Ovary (tissue), 9 donors: ENCODE measurements around the gene WASHC4. TPM values are rescaled to one million over a fixed set of nuclear protein-coding genes. Genes with fewer than 3 reads are reported as not detected.

ENCODE experiments used
- DNase-seq, 5 donors: peaks; one replicate each; pipeline ENCODE4 v3.0.0-alpha.2; 2019 to 2020
- H3K27ac ChIP-seq, 2 donors: fragments of 200-600 bp; one replicate each; pipeline versions ENCODE4 v1.5.1 to v1.8.0; 2019 to 2022
- H3K27me3 ChIP-seq: fragments of 200-600 bp; one replicate; pipeline ENCODE4 v1.8.0; 2022
- H3K36me3 ChIP-seq: fragments of 200-600 bp; sonication (generic); one replicate; pipeline ENCODE4 v1.5.1; 2019
- H3K4me1 ChIP-seq: one replicate; pipeline ENCODE4 v1.8.1; 2013; ENCODE audit warnings: mild to moderate bottlenecking, moderate library complexity; ENCODE audit not compliant: insufficient read depth
- H3K4me3 ChIP-seq: fragments of 200-600 bp; sonication (generic); one replicate; pipeline ENCODE4 v1.5.1; 2017
- H3K9me3 ChIP-seq, 2 donors: fragments of 200-600 bp in 1 of 2; sonication (generic) in 1 of 2; one replicate each; pipeline versions ENCODE4 v1.5.1 to v1.8.1; 2013 to 2019; ENCODE audit warnings: mild to moderate bottlenecking in 1 of 2, moderate library complexity in 1 of 2
- EP300 ChIP-seq: sonication (generic); formaldehyde crosslinking; IDR thresholded peaks from one replicate; pipeline ENCODE4 v1.6.1; 2017; ENCODE audit warnings: antibody characterized with exemption
- POLR2A ChIP-seq: fragments of 450-650 bp; IDR thresholded peaks from one replicate; pipeline ENCODE4 v1.6.1; 2017; ENCODE audit warnings: antibody characterized with exemption, mild to moderate bottlenecking, moderate library complexity
- WGBS, 3 donors: extraction: QIAGEN DNeasy Blood & Tissue Kit in 1 of 3; methylation state at CpG; one replicate each; pipeline versions ENCODE4 v1.1.5 to v1.1.7; 2013 to 2017; 5-methylcytosine and 5-hydroxymethylcytosine counted together
- intact Hi-C, 4 donors: fragments of 100-400 bp; cut with DNase I; formaldehyde crosslinking; loops; one replicate each; pipeline versions ENCODE4 v1.11.0 to v1.15.1; 2022 to 2023
- polyA plus RNA-seq, 2 donors: library from polyadenylated mRNA; stranded (reverse); fragments of 200-250 nt in 1 of 2; fragments of 350-450 nt in 1 of 2; fragmentation: Illumina TruSeq in 1 of 2; extraction: RNeasy Lipid Tissue Mini Kit (QIAGEN cat#74804) in 1 of 2; gene quantifications; one replicate each; pipeline ENCODE4 v1.2.3, GENCODE V29; 2013 to 2014
- total RNA-seq, 7 donors: library from RNA; depleted of rRNA in 2 of 7; stranded (reverse); fragments of >200 nt in 2 of 7; fragmentation: NEBNext Ultra II Directional in 3 of 7; extraction: Animal tissue kit (Norgen Biotek cat#: 25700) in 3 of 7; gene quantifications; one replicate each; pipeline versions ENCODE4 v1.1.0 to v1.2.4, GENCODE V29; 2016 to 2023
- TF ChIP-seq, protein P1 (sequence below), 3 donors: fragments of 450-650 bp in 2 of 3; fragments of 200-600 bp in 1 of 3; IDR thresholded peaks; one replicate each; pipeline versions ENCODE4 v1.5.1 to v1.8.0; 2016 to 2022; ENCODE audit warnings: antibody characterized with exemption in 3 of 3, mild to moderate bottlenecking in 1 of 3
- donor health status: DM: no; HTN: no; CAD: no; lungs with moderate emphysema.
- donor health status: DM: no; HTN: no; CAD: no.
- donor health status: Bipolar disorder and iron deficiency.
- donor health status: DM: yes; HTN: yes; CAD: no.
- donor health status: DM: no; HTN: no; CAD: no.
- donor health status: DM: yes; HTN: yes; CAD: no.

WASHC4 gene
- total and polyA plus RNA-seq, 9 donors, result 16.0 to 55.8 (median 44.5) TPM

- Histone ChIP-seq H3K27ac (no peak overlapping the region), H3K27me3 (no peaks in the 10 kb centered on the region), H3K9me3 (no peaks in the 10 kb centered on the region), H3K36me3 (no peaks in the 10 kb centered on the region), H3K4me1 (no peaks in the 10 kb centered on the region), H3K4me3 (no peak overlapping the region)
- TF ChIP-seq, protein P1, sequence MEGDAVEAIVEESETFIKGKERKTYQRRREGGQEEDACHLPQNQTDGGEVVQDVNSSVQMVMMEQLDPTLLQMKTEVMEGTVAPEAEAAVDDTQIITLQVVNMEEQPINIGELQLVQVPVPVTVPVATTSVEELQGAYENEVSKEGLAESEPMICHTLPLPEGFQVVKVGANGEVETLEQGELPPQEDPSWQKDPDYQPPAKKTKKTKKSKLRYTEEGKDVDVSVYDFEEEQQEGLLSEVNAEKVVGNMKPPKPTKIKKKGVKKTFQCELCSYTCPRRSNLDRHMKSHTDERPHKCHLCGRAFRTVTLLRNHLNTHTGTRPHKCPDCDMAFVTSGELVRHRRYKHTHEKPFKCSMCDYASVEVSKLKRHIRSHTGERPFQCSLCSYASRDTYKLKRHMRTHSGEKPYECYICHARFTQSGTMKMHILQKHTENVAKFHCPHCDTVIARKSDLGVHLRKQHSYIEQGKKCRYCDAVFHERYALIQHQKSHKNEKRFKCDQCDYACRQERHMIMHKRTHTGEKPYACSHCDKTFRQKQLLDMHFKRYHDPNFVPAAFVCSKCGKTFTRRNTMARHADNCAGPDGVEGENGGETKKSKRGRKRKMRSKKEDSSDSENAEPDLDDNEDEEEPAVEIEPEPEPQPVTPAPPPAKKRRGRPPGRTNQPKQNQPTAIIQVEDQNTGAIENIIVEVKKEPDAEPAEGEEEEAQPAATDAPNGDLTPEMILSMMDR (IDR thresholded peaks at IDR 0.05), result no peak
- intact Hi-C loops, result no loop called here
- DNase-seq, result no peak
Measured at GRCh38 chr12:105167346-105167745, 59.8 kb downstream of the WASHC4 start.

DNA sequence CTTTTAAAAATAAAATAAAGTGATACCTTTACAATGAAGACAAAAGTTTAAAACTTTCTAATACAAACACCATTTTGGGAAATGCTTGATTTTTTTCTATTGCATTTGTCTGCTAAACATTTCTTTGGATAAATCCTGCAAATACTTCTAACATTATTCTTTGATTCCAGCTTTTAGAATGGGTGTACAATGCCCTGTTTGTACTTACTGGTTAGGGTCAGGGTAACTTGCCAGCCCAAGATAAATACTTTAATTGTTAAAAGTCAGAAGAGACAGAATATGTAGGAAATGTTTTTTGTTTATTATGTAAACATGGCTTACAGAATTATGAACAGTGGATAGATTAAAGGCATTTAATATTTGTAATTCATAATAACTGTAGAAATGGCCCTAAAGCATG, 60.5 kb downstream of the WASHC4 start:
- intact Hi-C loops, result no loop called here
- H3K27me3 ChIP-seq, result no peaks in the 10 kb centered on the region
- no peak overlapping the region for H3K27ac ChIP-seq
- TF ChIP-seq EP300, result no peak
- no peaks in the 10 kb centered on the region for H3K9me3 ChIP-seq
- H3K4me3 ChIP-seq, result no peak overlapping the region
- no peaks in the 10 kb centered on the region for H3K4me1 ChIP-seq
- no peak for DNase-seq
- no peaks in the 10 kb centered on the region for H3K36me3 ChIP-seq

- no peaks in the 10 kb centered on the region for H3K27me3 ChIP-seq
- 79 to 93% (median 89%) methylated on average over 3 of the region's 3 CpGs for WGBS, 3 donors
- no peak overlapping the region for H3K27ac ChIP-seq
- no peaks in the 10 kb centered on the region for H3K9me3 ChIP-seq
- H3K4me3 ChIP-seq, result no peak overlapping the region
- TF ChIP-seq POLR2A (no peak), EP300 (no peak)
- TF ChIP-seq, protein P1 (IDR thresholded peaks at IDR 0.05), result no peak
- DNase-seq, result no peak
- no peaks in the 10 kb centered on the region for H3K4me1 ChIP-seq
- intact Hi-C loops, result no loop called here
- H3K36me3 ChIP-seq, result no peaks in the 10 kb centered on the region
Measured at GRCh38 chr12:105170139-105170538, 62.6 kb downstream of the WASHC4 start.

DNA sequence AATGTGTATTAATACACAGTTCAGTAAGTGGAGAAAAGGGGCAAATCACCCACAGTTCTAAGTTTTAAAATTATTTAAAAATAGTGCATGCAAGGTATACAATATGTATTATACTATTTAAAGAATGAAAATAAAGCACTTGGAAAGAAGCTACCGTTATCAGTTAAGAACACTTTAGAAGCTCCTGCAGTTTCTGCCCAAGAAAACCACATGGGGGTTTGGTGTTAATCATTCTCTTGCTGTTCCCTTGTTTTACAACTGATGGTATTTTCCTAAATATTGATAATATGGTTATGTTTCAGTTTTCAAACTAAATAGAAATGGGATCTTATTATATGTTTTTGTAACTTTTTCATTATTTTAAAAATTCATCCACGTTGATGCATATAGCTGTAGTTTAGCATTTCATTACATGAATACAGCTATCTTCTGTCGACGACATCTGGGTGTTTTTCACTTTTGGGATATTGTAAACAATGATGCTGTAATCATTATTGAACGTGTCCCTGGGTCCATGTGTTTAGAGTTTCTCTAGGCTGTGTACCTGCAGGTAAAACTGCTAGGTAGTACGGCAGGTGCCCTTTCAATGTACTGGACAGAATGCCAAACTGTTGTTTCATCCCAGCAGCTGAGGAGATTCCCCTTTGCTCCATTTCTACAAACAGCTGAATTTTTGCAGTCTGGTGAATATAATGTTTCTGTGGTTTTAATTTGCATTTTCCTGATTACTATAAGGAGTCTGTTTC, 64.3 kb downstream of the WASHC4 start:
- H3K36me3 ChIP-seq, result no peaks in the 10 kb centered on the region
- no peak overlapping the region for H3K4me3 ChIP-seq
- H3K27me3 ChIP-seq, result no peaks in the 10 kb centered on the region
- H3K9me3 ChIP-seq, result no peaks in the 10 kb centered on the region
- 34 to 60% (median 37%) methylated on average over 6 of the region's 6 CpGs for WGBS, 3 donors
- intact Hi-C loops, result no loop called here
- H3K27ac ChIP-seq, result no peak overlapping the region
- DNase-seq, result no peak
- H3K4me1 ChIP-seq, result no peaks in the 10 kb centered on the region
- TF ChIP-seq POLR2A (no peak), EP300 (no peak)
- TF ChIP-seq, protein P1 (IDR thresholded peaks at IDR 0.05), result no peak

DNA sequence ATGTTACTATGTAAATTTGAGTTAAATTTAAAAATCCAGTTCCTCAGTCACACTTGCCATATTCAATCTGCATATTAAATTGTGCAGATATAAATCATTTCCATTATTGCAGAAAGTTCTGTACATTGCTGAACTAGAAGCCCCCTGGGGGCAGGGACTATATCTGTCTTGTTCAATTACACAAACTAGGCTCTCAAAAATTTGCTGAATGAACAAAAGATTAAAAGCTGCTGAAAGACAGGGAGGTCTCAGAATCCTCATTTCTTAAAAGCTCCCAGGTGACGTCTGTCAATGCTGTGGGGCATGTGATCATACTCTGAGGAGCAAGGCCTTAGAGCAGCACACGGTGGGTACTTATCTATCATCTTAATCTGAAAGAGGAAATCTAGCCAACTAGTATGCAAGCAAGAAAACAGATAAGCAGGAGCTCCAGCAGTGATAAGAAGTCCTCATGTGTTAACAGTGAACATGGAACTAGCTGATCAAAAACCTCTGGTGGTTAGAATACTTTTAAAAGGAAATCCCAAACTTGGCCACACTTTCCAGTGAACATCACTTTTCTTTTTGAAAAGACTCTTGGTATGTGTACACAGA, 68.0 kb downstream of the WASHC4 start:
- H3K4me3 ChIP-seq, result no peak overlapping the region
- no peaks in the 10 kb centered on the region for H3K27me3 ChIP-seq
- 69 to 79% (median 77%) methylated on average over 2 of the region's 2 CpGs for WGBS, 3 donors
- intact Hi-C loops, result no loop called here
- H3K36me3 ChIP-seq, result no peaks in the 10 kb centered on the region
- H3K9me3 ChIP-seq, result no peaks in the 10 kb centered on the region
- TF ChIP-seq EP300, result no peak
- TF ChIP-seq, protein P1 (IDR thresholded peaks at IDR 0.05), result no peak
- no peak for TF ChIP-seq POLR2A
- H3K27ac ChIP-seq, result no peak overlapping the region
- H3K4me1 ChIP-seq, result no peaks in the 10 kb centered on the region
- DNase-seq, result no peak
